Small intestine (tissue), 7 donors: ENCODE measurements around the gene NAGS. TPM values are rescaled to one million over a fixed set of nuclear protein-coding genes. Genes with fewer than 3 reads are reported as not detected.

ENCODE experiments used
- DNase-seq, 2 donors: peaks; one replicate each; pipeline versions ENCODE4 v3.0.0 to v3.0.0-alpha.2; 2013
- FAIRE-seq: peaks from 2 replicates; lab custom pipeline; 2012; peaks lifted over from hg19 to GRCh38; lab: Jason Lieb, UNC
- H3K27ac ChIP-seq, 3 donors: one replicate each; pipeline ENCODE4 v1.5.1; 2013; ENCODE audit warnings: low read length in 2 of 3, mild to moderate bottlenecking in 2 of 3, control low read depth in 1 of 3, inconsistent platforms in 1 of 3, low read depth in 1 of 3, moderate library complexity in 1 of 3
- H3K27me3 ChIP-seq, 3 donors: one replicate each; pipeline ENCODE4 v1.6.1; 2013; ENCODE audit warnings: low read length in 3 of 3, inconsistent platforms in 1 of 3; ENCODE audit not compliant: control insufficient read depth in 3 of 3, insufficient read depth in 3 of 3
- H3K36me3 ChIP-seq, 3 donors: one replicate each; pipeline ENCODE4 v1.6.1; 2013; ENCODE audit warnings: low read length in 3 of 3, inconsistent platforms in 1 of 3, low read depth in 1 of 3, mild to moderate bottlenecking in 1 of 3, moderate library complexity in 1 of 3; ENCODE audit not compliant: control insufficient read depth in 3 of 3, insufficient read depth in 2 of 3
- H3K4me1 ChIP-seq, 3 donors: one replicate each; pipeline ENCODE4 v1.6.1; 2013; ENCODE audit warnings: low read length in 2 of 3, inconsistent platforms in 1 of 3, low read depth in 1 of 3, mild to moderate bottlenecking in 1 of 3, moderate library complexity in 1 of 3; ENCODE audit not compliant: control insufficient read depth in 3 of 3, insufficient read depth in 2 of 3
- H3K4me3 ChIP-seq, 3 donors: one replicate each; pipeline ENCODE4 v1.5.1; 2013; ENCODE audit warnings: low read length in 3 of 3, control low read depth in 1 of 3, inconsistent platforms in 1 of 3, low read depth in 1 of 3, mild to moderate bottlenecking in 1 of 3, moderate library complexity in 1 of 3
- H3K9me3 ChIP-seq, 2 donors: one replicate each; pipeline ENCODE4 v1.6.1; 2013; ENCODE audit warnings: low read depth in 1 of 2, low read length in 1 of 2; ENCODE audit not compliant: control insufficient read depth in 2 of 2, insufficient read depth in 1 of 2
- WGBS, 3 donors: extraction: QIAGEN DNeasy Blood & Tissue Kit; methylation state at CpG; one replicate each; pipeline ENCODE4 v1.1.7; 2013; 5-methylcytosine and 5-hydroxymethylcytosine counted together
- polyA plus RNA-seq, 4 donors: library from polyadenylated mRNA; stranded (reverse) in 3 of 4; unstranded in 1 of 4; fragments of 200-250 nt in 3 of 4; fragments of 120-200 nt in 1 of 4; gene quantifications; one replicate each; pipeline versions ENCODE4 v1.2.1 to v1.2.3, GENCODE V29; 2013
- donor health status: healthy with polysubstance abuse.
- donor health status: control.
- donor health status: control.
- donor health status: Bipolar disorder and iron deficiency.
- donor health status: healthy.

NAGS gene
- polyA plus RNA-seq, 4 donors: 16.8 to 58.6 (median 50.6) TPM

- Histone ChIP-seq H3K27me3 (peaks cover 0 to 18% (median 5%) of the 10 kb centered on the region in 3 donors), H3K4me3 (no peak overlapping the region), H3K27ac (peak overlapping the region in 1 of 3 donors; percentile 58), H3K4me1 (peaks cover 0 to 26% (median 0%) of the 10 kb centered on the region in 3 donors), H3K9me3 (no peaks in the 10 kb centered on the region), H3K36me3 (peaks cover 0 to 3% (median 0%) of the 10 kb centered on the region in 3 donors)
- WGBS, 3 donors: 79 to 85% (median 82%) methylated on average over 8 to 12 of the region's 12 CpGs
- FAIRE-seq: no peak
- DNase-seq: peak in 1 of 2 donors; percentile 61
Observed at GRCh38 chr17:44000141-44000860, 4.1 kb upstream of the NAGS start.

GRCh38 chr17:44000871-44001460 is 3.5 kb upstream of the NAGS start:
- 67 to 73% (median 68%) methylated on average over 6 of the region's 6 CpGs for WGBS, 3 donors
- no peak overlapping the region for H3K4me3 ChIP-seq
- no peaks in the 10 kb centered on the region for H3K9me3 ChIP-seq
- FAIRE-seq (no peak), DNase-seq (no peak)
- peaks cover 0 to 19% (median 3%) of the 10 kb centered on the region in 3 donors for H3K27me3 ChIP-seq
- peaks cover 0 to 9% (median 0%) of the 10 kb centered on the region in 3 donors for H3K36me3 ChIP-seq
- peak overlapping the region in 1 of 3 donors; percentile 58 for H3K27ac ChIP-seq
- H3K4me1 ChIP-seq: peaks cover 0 to 28% (median 0%) of the 10 kb centered on the region in 3 donors

GRCh38 chr17:44001461-44001920 is 2.9 kb upstream of the NAGS start:
- H3K27ac ChIP-seq: peak overlapping the region in 1 of 3 donors; percentile 58
- 48 to 77% (median 54%) methylated on average over 2 of the region's 2 CpGs for WGBS, 3 donors
- FAIRE-seq (no peak), DNase-seq (peak in 1 of 2 donors; percentile 60)
- peaks cover 0 to 14% (median 0%) of the 10 kb centered on the region in 3 donors for H3K36me3 ChIP-seq
- H3K9me3 ChIP-seq: no peaks in the 10 kb centered on the region
- H3K4me1 ChIP-seq: peaks cover 0 to 32% (median 0%) of the 10 kb centered on the region in 3 donors
- H3K27me3 ChIP-seq: peaks cover 0 to 21% (median 2%) of the 10 kb centered on the region in 3 donors
- no peak overlapping the region for H3K4me3 ChIP-seq

- no peak for FAIRE-seq
Observed at GRCh38 chr17:44002141-44002848, 2.1 kb upstream of the NAGS start.

GRCh38 chr17:44004761-44005526 is 522 bp downstream of the NAGS start:
- H3K9me3 ChIP-seq: no peaks in the 10 kb centered on the region
- H3K27me3 ChIP-seq: peaks cover 0 to 21% (median 2%) of the 10 kb centered on the region in 3 donors
- H3K27ac ChIP-seq: peak overlapping the region; percentile 94 to 99 (median 94)
- H3K4me3 ChIP-seq: peak overlapping the region in 2 of 3 donors; percentile 73 to 89
- 1 to 3% (median 2%) methylated on average over 51 to 71 of the region's 71 CpGs for WGBS, 3 donors
- H3K36me3 ChIP-seq: peaks cover 0 to 44% (median 8%) of the 10 kb centered on the region in 3 donors
- no peak for FAIRE-seq
- peaks cover 5 to 57% (median 7%) of the 10 kb centered on the region in 3 donors for H3K4me1 ChIP-seq
- peak; percentile 92 to 93 for DNase-seq

More at GRCh38 chr17:44002141-44002848, 2.1 kb upstream of the NAGS start:
- no peak for DNase-seq
- Histone ChIP-seq H3K36me3 (peaks cover 0 to 20% (median 1%) of the 10 kb centered on the region in 3 donors), H3K9me3 (no peaks in the 10 kb centered on the region), H3K27ac (peak overlapping the region in 1 of 3 donors; percentile 58), H3K27me3 (peaks cover 0 to 21% (median 2%) of the 10 kb centered on the region in 3 donors), H3K4me3 (no peak overlapping the region), H3K4me1 (peaks cover 2 to 36% (median 2%) of the 10 kb centered on the region in 3 donors)
- 75 to 86% (median 83%) methylated on average over 9 of the region's 9 CpGs for WGBS, 3 donors

GRCh38 chr17:44005527-44006271 is 1.3 kb downstream of the NAGS start:
- FAIRE-seq: no peak
- DNase-seq: peak; percentile 63 to 64
- Histone ChIP-seq H3K27ac (peak overlapping the region; percentile 94 to 99 (median 94)), H3K4me1 (peaks cover 5 to 60% (median 7%) of the 10 kb centered on the region in 3 donors), H3K27me3 (peaks cover 0 to 21% (median 2%) of the 10 kb centered on the region in 3 donors), H3K9me3 (no peaks in the 10 kb centered on the region), H3K4me3 (peak overlapping the region in 2 of 3 donors; percentile 73 to 89), H3K36me3 (peaks cover 0 to 51% (median 8%) of the 10 kb centered on the region in 3 donors)
- WGBS, 3 donors: 2 to 3% (median 2%) methylated on average over 46 to 59 of the region's 59 CpGs

GRCh38 chr17:44006272-44006597 is 1.8 kb downstream of the NAGS start:
- no peaks in the 10 kb centered on the region for H3K9me3 ChIP-seq
- H3K4me3 ChIP-seq: peak overlapping the region; percentile 46 to 89 (median 73)
- WGBS, 3 donors: 1 to 2% (median 1%) methylated on average over 21 of the region's 21 CpGs
- peak overlapping the region; percentile 94 to 99 (median 94) for H3K27ac ChIP-seq
- FAIRE-seq (no peak), DNase-seq (no peak)
- peaks cover 0 to 56% (median 8%) of the 10 kb centered on the region in 3 donors for H3K36me3 ChIP-seq
- H3K27me3 ChIP-seq: peaks cover 0 to 21% (median 2%) of the 10 kb centered on the region in 3 donors
- H3K4me1 ChIP-seq: peaks cover 5 to 60% (median 7%) of the 10 kb centered on the region in 3 donors
